GM21381 (cell line): ENCODE results near the gene BNC2.
"Not testable (repeated sequence)": the region's sequence is repeated elsewhere in the genome, so short reads cannot be mapped to it uniquely, and the experiment has no call there.

ENCODE experiments used
- ATAC-seq: cut with Tn5 transposase; IDR thresholded peaks from one replicate; pipeline ENCODE4 v1.9.1; 2021; ENCODE audit warnings: mild to moderate bottlenecking, moderate library complexity; ENCODE audit not compliant: unreplicated experiment

BNC2 gene

DNA sequence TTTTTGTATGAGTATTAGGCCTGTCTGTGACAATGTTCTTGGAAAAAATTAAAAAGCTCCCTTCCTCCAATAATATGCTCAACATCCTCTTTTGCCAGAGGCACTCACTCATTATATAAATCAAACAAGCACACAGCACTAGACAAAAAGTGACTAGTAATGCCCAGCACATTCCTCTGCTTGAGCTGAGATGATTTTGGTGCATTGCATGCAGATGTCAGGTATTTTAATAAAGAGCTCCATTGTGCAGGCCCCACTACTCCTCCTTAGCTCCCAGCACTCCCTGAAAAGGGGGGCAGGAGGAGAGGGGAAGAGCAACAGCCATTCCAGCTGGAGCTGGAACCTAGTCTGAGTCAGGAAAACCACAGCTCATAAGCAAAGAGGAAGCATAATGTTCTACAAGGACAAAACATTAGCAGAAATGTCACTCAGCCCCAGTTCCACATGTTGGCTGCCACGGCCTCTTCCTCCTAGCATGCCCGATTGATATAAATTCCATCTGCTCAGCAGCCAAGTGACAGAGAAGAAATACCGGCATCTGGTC, 348.5 kb downstream of the BNC2 start:
- ATAC-seq: no peak

DNA sequence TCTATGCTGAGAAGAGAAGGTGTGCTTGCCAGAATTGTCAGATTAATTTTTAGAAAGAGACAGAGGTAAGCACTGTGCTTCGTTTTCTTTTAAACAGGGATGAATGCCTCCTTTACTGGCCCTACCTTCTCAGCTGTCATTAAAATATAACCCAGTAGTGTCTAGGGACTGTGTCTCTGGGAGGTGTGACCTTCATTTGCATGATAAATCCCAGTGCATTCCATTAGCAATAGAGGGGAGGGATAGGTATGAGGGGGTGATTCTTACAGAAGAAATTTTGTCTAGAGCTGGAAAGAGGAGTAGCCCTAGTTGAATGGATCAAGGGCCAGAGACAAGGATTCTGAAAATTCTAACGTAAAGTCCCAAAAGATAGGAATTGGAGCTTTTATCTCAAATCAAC, 351.5 kb downstream of the BNC2 start:
- ATAC-seq: no peak

DNA sequence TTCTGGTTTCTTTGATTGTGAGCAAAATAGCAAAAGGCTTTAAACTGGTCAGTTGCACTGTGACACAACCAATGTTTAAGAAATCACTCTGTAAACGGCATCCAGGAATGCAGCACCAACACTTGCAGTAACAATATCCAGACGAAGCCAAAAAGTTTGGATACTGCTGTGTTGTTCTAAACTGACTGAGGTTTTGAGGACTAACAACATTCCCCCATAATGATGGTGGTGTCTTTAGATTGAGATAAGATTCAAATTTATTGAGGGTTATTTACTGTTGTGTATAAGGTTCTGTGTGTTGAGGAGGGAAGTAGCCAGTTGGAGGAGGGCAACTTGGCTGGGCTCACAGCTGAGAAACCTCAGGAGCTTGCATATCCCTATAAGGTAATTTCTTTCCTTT, 353.6 kb downstream of the BNC2 start:
- ATAC-seq: no peak

DNA sequence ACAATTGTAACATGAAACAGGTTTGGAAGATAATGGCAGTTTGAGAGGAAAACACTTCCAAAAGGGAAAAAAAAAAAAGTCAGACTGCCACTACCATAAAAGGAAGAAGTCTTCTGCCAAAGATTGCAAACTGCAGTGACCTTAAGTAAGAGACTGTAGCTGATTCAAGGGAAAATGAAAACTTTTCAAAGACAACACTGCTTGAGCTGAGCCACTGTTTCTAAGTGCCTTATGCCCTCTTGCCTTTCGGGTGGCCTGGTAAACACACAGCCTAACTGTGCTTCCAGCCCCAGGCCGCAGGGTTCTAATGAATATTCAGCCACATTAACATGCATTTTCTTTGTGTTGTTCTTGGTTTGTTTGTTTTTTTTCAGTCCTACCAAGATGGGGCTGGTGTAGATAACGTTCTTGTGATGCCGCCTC, 354.6 kb downstream of the BNC2 start:
- no peak for ATAC-seq

DNA sequence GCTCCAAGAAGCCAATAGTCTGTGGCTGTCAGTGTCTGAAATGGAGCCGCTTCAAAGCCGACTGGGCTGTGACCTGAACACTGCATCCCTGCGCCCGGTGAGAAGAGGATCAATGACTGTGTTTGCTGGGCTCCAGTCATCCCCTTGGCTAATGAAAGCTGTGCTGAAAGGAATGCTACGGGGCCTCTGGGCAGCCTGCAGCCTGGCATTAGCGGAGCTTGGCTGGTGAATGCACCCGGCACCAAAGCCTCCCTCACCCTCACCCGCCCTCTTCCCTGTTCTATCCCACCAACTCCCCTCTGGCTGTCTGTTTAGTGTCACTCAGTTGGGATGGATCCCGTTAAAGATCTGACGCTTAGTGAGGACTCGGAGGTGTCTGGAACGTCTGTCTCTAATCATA, 355.3 kb downstream of the BNC2 start:
- ATAC-seq: no peak

DNA sequence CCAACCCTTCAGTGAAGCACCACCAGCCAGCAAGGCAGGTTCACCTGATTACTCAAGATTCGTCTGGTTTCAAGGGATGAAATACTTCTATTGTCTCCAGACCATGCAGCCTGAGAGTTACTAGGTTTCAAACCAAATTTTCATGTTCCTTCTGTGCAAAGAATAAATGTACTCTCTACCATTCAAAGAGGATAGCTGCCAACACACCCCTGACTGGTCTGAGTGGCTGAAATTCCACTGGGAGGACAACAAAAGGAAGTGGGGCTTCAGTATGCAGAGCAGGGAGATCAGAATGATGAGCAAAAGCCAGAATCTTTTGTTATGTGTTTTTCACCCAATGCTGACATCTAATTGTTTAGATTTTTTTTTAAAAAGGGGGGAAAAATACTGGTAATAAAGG, 356.3 kb downstream of the BNC2 start:
- no peak for ATAC-seq

DNA sequence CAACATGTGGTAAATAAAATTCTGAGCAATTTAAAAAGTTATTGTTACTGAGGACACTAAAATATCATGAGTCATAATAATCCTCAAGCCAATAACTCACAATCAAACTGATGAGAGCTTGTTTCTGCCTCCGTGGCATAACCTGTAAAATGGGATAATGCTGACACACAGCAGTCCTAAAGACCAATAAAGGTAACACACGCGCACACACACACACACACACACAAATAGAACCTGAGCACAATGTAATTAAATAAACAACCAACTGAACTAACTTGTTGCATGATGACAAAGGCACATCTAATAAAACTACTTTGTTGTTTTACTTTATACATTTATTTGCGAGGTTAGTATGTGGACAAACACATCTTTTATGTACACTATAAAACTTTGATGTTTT, 358.2 kb downstream of the BNC2 start:
- no peak for ATAC-seq

DNA sequence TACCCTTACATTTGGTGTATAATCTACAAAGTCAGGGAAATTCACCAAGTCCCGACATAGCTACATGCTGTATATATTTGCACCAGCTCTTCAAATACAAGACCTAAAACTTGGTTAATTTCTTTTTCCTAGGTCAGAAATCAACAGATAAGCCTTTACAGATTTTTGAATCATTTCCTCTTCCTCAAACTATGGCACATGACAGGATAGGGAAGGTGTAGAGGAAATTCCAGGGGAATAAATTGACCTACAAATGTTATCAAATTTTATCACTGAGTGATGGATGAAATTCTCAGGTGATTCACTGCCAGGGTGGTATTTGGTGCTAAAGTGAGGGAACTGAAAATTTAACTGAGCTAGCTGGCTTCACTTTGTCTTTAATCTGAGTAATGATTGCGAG, 360.0 kb downstream of the BNC2 start:
- ATAC-seq: no peak

DNA sequence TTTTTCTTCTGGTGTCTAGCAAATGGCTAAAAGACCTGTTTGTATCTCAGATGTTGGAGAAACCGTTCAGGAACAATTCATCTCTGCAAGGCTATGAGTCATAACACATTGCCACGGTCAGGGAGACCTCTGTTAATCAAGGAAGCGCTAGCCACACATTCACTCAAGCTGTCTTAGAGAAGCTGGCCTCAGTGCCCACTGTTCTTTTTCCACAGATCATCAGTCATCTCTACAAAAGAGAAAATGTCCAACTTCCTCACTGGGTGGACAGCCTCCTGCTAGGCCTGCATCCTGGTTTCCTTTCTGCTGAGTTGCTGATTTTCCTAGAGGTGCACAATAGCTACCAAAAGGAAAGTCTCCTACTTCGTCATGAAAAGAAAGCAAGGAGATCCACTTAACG, 360.5 kb downstream of the BNC2 start:
- ATAC-seq: no peak

DNA sequence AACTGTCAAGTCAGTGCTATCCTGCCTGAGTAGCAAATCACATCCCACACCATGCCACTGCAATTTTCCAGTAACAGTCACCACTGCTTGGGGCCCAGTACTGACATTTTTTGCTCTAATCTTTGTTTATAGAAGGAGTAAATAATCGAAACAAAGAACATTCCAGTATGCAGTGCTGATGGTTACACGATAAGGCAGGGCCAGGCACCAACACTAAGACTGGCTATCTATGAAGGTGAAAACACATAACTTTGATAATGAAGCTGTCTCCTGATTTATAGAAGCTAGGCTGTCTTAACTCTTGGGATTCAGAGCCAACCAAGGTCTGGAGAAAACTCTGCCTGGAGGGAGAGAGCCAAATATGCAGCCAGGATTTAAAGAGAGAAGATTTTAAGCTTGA, 365.3 kb downstream of the BNC2 start:
- no peak for ATAC-seq

DNA sequence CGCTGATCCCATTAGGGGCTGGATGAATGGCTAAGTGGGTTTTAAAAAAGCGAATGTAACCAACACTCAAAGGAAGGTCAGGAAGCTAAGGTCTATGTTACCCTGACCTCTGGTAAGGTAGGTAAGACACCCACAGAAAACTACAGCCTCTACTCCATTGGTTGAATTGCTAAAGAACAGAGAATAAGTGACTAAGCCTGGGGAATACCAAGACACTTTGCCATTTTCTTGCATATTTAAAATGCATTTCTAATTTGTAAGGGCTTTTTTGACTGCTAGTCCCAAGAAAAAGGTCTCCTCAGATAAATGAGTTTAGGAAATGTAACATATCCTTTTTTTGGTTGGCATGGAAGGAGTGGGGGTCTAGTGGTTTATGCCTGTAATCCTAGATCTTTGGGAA, 368.7 kb downstream of the BNC2 start:
- no peak for ATAC-seq

DNA sequence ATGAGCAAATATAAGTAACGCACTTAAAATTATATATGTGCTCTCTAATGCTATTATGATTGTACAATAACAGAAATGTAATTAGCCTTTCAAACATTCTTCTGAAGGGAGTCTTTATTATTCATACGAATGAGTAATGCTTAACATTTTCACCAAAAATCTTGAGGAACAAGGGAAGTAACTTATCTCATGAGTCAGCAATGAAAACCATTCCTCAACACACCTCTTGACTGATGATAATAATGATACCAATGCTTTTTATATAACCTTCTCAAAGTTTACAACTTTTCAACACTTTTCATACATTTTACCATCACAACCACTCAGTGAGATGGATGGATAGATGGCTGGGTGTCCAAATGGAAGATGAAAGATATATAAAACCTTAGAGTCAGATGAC, 369.3 kb downstream of the BNC2 start:
- no peak for ATAC-seq

DNA sequence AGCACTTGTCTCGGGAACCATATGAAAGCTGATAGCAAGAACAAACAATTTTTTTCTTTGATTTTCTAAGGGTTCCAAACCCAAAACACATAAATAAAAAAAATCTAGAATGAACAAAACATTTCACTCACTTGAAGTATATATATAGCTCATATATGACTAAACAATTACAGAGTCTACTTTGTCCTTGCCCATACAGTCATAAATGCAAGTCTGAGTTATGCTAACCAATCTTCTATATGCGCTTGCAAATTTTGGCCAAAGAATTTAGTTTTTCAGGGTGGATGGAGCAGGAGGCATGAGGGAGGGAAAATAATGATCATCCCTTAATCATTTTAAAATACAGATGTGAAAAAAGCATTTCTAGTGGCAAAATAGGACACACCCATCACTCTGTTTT, 370.1 kb downstream of the BNC2 start:
- ATAC-seq: no peak

DNA sequence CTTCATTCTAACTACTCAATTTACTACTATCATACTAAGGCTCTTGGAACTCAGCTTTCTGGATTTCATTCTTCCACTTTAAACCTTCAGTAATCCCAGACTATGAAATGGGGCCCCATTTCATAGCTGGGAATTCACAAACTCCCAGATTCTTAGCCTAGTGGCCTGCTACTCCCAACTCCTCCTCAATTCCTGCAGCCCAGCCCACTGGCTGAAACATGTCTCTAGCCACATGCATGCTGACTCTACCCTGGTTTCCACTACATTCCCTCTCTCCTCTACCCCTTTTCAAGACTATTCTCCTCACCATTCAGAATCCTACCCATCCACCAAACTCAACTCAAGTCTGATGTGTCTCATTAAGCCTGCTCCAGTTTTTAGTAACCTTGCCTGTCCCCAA, 370.6 kb downstream of the BNC2 start:
- no peak for ATAC-seq

DNA sequence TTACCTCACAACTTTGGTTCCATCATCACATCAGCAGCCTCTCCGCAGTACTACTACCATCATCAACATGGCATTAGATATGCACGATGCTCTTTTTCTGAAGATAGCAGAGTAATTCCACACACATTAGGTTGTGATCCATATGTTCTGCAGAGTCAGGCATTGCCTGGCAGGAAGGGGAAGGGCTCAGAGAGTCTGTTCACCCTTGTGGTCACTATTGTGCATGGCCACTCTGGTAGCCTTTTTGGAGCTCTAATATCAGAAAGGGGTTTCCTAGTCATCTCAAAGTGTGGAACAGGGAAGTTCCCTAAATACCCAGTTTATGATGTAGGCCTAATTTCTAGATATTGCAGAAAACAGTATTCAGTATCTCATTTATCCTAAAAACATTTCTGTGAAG, 373.6 kb downstream of the BNC2 start:
- ATAC-seq: no peak

DNA sequence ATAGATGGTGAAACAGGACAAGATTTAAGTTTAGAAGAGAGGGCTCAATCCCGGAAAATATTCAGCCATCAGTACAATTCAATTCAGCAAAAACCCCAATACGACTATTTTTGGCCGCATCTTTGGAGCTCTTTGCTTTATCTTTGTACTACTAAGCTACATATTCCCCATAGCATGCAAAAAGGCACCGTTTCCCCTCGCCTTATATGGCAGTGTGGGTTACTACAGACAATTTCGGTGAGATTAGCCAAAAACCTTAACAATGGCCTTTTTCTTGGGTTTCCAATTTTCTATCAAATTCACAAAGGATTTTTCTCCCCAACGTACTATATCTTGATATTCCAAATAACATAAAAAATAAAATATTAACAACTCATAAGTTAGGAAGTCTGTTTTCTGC, 382.6 kb downstream of the BNC2 start:
- ATAC-seq: no peak

DNA sequence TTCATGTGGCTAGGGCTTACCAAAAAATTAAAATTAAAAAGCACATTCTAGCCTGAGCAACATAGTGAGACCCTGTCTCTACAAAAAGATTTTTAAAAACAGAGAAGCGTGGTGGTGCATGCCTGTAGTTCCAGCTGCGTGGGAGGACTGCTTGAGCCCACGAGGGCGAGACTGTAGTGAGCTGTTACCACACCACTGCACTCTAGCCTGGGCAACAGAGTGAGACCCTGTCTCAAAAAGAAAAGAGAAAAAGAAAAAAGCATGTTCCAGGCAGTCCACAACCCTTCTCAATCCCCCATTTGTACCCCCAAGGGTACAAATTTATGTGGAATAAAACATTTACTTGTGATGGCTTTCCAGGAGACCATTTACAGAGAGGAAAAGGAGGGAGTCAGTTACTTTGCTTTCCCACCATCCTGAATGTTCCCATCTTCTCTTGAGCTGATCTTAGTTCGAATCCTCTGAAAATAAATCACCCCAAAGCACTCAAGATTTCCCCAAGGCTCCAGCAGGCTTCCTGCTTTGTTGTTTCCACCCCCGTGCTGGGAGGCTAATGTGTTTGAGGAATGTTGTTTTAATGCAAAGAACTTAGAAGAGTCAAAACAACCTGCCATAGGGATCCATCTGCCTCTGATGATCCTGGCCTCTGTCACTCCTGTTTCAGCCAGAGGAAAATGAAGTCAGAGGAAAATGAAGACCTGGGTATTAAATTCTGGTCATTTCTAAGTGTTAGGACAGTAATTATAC, 384.7 kb downstream of the BNC2 start:
- ATAC-seq: no peak

DNA sequence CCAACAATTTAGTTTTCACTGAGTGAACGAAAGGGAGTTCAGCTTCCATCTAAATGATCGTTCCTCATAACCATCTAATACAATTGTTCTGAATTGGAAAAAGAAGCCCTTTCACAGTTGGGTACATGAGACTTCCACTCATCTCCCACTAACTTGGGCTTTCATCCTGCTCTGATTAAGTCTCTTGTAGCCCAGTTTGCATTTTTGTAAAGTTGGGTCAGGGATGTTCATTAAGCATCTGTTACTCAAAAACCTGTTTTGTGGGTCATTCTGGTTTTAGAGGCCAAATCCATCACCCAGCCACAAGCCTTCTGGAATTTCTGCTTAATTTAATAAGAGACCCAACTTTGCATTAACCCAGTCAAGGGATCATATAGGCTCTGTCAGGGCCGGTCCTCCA, 385.3 kb downstream of the BNC2 start:
- ATAC-seq: no peak

DNA sequence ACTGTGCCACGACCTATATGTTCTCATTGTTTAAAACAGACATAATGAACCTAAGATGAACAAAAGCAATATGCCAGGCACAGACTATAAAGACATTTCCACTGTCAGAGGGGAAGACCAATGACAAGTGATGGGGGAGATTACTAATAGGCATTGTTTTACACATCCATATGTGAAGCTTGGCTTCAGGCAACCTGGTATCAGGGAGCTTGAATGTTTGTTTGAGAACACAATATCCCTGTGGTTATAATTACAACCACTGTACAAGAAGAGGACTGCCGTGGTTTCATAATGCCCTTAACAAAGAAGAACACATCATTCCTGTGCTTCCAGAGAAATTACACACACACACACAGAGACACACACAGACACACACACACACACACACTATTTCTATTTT, 385.7 kb downstream of the BNC2 start:
- no peak for ATAC-seq

DNA sequence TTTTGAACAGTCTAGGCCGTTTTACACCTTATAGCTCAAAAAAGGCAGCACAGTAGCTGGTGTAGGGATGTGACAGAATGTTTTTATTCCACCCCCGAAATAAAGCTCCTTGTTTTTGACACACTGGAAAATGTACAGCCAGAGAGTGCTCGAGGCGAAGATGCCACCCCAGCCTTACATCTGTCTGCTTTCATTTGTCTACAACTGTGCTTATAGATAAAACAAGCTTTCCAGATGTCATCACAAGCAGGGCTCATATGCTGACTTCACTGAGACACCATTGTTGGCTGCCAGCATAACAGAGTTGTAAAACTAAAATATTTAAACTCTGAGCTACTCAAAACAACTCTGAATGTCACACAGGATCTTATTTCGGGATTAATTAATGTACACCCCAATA, 386.3 kb downstream of the BNC2 start:
- ATAC-seq: no peak

DNA sequence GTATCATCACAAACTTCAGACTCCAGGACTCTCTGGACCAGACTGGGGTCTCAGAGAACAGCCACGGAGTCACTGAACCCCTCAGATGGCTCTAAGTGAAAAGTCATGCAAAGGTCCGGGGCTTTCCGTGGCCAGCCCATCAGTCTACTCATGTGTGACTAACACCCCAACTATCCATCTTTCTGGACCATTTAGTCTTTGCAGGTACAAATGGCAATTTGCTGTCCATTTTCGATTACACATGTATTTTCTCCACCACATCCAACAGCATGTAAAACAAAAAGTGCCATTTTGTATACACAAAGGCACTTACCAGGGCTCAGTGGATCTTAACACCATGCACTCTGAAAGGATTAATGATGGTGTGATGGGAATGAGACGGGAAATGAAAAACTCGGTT, 387.7 kb downstream of the BNC2 start:
- ATAC-seq: no peak

DNA sequence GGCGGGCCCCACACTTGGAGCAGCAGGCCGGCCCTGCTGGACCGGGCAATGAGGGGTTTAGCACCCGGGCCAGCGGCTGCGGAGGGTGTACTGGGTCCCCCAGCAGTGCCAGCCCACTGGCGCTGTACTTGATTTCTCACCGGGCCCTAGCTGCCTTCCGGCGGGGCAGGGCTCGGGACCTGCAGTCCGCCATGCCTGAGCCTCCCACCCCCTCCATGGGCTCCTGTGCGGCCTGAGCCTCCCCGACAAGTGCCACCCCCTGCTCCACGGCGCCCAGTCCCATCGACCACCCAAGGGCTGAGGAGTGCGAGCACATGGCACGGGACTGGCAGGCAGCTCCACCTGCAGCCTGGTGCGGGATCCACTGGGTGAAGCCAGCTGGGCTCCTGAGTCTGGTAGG, 389.9 kb downstream of the BNC2 start:
- not testable (repeated sequence) for ATAC-seq

DNA sequence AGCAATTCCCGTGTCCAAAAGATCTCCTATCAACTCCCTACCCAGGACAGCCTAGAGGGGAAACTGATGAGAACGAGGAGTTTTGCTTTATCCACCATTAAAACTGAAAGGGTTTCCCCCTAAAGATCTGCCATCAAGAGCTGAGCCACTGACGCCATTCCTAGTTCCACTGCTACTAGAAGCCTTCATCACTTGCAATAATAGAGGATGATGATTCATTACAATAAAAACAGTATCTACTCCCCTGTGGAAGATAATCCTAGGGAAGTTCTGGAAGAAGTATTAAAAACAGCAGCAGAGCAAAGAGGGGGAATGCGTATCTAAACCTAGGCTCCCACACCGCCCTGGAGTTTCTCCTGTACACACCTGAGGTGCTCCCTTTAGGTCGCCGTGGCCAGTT, 394.5 kb downstream of the BNC2 start:
- no peak for ATAC-seq
